Activated CD8-positive, alpha-beta memory T cell treated with anti-CD3 and anti-CD28 coated beads, Interleukin-2, amount 50 U/mL, for 1 hour (primary cell): Measurements from ENCODE around the gene EPHB3.
"Not testable (repeated sequence)": the region's sequence is repeated elsewhere in the genome, so short reads cannot be mapped to it uniquely, and the experiment has no call there.

Experiments used
- DNase-seq: peaks from one replicate; pipeline ENCODE4 v3.0.0-alpha.2; 2020; ENCODE audit errors: extremely low read depth

Gene EPHB3

GRCh38 chr3:184598574-184598927, 37.0 kb downstream of the EPHB3 start:
- no peak for DNase-seq

DNA sequence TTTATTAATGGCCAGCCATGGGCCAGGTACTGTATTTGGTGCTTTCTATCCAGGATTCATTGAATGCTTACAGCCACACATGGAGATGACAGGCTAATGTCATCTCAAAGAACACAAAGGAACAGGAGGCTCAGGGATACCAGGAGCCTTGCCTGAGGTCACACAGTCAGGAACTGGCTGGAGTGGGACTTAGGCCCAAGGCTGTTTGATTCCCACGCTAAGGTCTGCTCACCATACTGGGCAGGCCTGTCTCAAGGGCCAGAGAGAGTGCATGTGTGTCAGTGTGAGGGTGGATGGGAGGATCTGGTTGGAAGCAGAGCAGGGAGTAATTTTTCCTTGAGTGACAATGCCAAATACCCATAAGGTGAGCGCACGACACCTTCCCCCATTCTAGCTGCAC, 37.6 kb downstream of the EPHB3 start:
- no peak for DNase-seq

DNA sequence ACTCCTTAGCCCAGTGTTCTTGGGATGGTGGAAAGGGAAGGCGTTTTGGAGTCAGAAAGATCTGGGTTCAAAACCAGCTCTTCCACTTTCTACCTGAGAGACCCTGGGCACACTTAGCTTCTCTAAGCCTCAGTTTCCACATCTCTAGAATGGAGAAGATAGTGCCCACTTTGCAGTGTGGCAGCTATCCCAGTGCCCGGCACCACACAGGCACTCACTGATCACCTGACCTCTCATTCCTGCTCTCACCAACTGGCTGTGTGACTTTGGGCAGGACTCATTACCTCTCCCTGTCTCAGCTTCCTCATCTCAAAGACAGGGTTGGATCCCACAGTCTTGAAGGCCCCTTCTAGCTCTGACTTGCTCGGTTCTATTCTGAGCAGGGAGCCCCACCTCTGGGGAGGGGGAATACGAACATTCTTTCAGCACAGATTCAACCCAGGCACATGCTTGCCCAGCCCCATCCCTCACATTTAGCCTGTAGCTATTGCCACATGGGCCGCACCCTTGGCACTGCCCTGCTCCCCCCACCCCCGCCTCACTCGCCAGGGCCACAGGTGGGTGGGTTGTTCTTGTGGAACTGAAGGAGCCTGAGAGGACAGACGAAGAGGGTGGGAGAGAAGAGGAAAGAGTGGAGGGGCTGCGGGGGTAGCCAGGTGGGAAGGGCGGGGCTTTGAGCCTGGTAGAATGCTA, 39.2 kb downstream of the EPHB3 start:
- DNase-seq: no peak

GRCh38 chr3:184601576-184602371, 40.2 kb downstream of the EPHB3 start:
- no peak for DNase-seq

DNA sequence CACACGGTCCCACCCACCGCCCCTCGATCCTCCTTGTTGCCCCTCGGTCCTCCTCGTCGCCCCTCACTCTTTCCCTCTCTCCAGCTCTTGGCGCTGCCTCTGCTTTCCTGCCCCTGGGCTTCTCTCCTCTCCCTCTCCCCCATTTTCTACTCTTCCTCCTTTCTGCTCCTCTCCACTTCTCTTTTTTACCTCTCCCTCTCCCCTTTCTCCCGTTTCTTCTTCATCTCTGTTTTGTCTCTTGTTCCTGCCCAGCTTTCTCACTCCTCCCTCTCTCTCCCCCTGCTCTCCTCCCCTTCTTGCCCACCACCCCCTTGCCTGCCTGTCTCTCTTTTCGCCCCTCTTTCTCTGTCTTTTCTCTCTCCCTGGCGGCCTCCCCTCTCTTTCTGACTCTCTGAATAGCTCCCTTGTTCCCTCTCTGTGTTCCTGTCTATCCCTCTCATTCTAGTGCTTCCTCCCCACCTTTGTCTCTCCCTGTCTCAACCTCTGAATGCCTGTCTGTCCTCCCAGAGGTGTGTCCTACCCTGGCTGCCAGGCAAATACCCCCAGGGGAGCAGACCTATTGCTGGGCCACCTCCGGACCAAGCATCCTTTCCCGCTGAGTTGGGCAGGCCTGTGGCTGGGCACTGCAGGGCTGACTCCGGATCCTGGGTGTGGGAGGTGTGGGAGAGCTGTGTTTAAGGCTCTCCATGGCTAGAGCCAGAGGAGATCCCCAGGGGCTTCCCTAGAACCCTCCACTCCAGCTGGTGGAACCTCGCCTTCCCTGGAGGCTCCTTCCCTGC, 41.0 kb downstream of the EPHB3 start:
- DNase-seq: no peak

DNA sequence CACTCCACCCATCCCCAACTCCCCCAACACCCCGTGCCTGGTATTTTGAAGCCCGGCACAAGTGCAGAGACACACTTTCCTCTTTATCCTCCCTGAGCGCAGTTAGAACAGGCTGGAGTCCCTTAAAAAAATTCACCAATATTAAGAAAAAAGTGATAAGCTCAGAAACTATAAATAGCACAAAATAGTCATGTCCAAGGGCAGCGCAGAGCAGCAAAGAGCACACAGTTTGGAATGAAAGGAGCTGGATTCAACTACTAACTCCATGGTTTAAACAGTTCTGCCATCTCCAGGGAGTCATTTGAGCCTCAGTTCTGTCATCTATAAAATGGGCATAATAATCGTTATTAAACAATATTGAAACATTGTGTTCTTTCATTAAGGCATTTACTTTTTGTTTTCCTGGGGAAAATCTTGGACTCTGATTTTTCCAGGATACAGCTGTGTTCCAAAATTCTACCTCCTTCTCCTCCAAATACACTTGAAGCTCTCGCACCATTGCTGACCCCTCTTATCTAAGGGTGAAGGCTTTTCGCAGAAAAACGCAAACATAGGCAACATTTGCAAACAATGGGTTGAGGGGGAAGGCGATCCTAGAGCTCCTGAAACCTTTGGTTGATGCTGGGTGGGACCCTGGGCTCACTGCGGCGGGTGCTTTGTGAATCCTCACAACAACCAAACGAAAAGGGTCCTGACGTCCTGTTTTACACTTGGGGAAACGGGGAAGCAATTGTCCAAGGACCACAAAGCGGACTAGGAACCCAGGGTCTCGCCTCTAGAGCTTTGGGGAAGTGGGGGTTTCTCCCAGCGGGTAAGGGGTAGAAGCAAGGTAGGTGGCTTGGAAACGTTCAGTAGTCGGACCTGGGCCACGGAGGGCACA, 41.8 kb downstream of the EPHB3 start:
- no peak for DNase-seq

DNA sequence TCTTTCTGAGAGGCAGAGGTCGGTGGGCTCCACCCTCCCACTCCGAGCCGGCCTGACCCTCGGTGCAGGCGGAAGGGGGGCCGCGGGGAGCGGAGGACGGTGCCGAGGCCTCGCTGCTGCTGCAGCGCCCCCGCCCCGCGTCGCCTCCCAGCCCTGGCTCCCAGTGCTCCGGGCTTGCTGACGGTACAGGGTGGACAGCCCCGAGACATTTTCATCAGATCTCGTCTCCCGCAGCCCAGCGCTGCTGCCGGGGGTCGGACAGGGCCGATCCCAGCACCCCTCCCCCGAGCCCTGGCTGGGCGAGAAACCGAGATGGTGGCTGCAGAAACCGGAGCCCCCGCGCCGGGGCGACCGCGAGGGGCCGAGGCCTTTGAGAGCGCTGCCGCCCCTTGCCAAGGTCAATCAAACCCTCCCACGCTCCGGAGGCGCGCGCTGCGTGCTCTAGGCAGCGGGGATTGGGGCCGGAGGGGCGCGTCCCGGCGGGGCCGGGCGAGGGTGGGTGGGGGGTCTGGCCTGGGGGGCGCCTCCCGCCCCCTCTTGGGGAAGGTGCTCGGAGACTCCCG, 42.5 kb downstream of the EPHB3 start:
- DNase-seq: no peak

DNA sequence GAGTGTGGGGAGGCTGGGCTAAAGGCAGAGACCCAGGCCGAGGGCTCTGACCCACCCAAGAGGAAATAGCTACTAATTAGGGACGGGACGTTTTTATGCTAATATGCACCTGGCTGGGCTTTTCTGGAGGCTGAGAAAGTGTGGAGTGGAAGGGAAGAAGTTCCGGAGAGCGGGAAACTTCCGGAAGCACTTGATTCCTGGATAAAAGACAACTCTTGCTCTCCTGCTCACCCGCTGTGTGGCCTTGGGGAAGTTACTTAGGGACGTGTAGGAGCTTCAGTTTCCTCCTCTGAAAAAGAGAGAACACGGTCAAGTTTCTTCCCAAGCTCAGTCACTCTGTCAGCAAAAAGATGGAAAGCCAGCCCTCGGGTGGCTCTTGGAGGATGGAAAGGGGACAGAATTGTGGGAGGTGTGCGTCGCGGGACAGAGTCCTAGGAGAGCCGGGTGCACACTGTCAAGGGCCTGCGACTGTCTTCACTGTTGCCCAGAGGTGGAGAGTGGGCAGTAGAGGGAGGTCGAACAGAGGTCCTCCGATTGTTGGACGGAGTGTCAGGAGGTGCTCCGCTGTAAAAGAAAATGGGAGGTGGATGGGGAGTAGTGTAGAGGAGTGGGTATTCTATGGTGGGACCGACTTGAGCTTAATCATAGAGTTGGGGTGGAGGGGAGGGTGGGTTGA, 43.2 kb downstream of the EPHB3 start:
- DNase-seq: no peak

DNA sequence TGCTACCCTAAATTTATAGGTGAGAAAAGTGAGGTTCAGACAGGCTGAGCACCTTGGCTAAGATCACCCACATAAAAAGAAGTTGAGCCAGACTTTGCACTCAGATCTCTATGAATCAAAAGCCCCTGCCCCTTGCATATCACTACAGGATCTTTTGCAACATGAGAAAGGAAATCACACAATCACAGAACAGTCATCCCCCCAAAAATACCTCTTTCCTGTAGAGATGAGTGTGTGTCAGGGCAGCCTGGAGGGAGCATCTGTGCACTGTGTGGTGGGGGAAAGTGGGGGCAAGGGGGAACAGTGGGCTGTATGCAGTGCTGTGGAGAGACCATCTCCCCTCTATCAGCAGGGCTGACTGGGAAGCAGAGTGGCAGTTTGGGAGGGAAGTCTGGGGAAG, 46.6 kb downstream of the EPHB3 start:
- DNase-seq: no peak

DNA sequence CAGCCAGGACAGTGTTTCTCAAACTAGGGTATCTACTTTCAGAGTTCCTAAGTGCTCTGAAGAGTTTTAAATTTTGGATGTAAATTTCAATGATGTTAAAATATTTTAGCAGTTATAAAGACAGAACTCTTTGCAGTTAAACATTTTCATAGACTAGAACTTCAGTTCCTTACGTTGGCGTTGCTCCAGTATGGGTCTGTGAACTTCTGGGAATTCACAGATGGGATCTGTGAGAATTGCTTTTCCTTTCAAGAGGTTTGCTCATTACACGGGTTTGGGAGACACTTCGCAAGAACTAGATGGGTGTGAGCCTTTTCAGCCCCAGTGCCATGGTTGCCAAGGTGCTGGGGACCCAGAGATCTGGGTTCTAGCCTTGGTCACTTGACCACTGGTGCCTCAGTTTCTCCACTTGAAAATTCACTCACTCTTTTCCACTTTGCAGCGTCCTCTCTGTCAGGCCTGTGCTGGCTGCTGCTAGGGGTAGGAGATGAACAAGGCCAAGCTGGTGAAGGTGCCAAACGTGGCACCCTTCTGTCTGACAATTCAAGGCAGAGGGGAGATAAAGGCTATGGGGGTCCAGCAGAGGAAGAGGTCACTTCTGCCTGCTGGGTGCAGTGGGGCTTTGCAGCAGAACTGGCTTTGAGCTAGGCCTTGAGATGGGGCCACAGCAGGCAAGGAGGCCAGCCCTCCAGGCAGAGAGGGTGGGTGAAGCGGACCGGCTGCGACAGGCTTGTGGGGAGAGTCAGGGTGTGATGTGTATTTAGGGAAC, 48.1 kb downstream of the EPHB3 start:
- DNase-seq: no peak

DNA sequence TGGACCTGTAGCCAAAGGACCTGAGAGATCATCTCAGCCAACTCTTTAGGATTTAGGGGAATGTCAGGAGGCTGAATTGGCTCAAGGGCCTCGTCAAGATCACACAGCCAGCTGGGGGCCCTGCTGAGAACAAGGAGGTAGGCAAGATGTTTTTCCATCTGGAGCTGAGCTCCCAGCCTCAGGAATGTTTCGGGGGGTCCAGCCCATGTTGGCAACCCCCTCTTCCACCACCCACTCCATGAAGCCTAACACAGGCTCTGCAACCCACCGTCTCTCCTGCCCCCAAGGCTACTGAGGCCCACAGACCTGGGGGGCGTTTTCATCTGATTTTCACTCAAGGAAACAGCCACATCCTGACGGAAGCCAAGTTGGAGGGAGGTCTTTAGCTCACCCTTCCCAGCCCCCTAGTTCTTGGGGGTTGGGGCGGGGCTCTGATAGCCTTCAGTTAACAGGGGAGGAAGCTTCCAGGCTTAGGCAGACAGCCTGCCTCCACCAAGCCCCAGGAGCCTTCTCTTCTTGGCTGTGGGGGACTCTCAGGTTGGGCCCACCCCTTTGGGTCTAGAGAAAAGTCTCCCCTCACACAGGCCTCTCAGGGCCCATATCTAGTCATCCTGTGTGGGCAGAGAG, 48.8 kb downstream of the EPHB3 start:
- no peak for DNase-seq

DNA sequence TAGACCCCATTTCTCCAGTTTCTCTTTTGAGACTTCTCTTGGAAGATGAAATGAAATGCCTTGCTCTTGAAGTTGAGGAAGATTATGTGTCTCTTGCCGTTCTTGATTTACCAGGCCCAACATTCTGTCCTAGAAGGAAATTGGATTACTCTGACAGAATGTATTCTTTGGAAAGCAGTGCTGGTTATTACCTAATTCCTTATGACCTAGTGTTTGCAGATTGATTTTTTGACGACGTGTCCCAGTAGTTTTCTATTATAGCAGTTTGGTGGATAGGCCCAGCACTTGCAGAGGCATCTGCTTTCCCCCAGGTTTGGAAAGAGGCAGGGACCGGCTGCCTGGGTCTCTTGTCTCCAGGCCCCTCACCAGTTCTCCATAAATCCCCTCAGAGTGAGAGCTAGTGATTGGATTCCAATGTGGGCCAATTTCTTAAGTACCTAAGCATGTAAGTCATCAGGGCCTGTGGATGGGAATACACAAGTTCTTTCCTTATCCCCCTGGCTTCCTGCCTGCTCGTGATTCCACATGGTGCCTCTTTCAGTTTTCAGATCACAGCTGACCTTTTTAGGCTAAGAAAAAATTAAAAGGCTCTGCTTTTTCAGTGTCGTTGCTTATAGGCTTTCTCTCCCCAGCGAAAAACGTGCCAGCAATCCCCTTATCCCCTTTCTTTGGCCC, 50.2 kb downstream of the EPHB3 start:
- no peak for DNase-seq

- no peak for DNase-seq
Measured at GRCh38 chr3:184615396-184615795, 53.8 kb downstream of the EPHB3 start.

DNA sequence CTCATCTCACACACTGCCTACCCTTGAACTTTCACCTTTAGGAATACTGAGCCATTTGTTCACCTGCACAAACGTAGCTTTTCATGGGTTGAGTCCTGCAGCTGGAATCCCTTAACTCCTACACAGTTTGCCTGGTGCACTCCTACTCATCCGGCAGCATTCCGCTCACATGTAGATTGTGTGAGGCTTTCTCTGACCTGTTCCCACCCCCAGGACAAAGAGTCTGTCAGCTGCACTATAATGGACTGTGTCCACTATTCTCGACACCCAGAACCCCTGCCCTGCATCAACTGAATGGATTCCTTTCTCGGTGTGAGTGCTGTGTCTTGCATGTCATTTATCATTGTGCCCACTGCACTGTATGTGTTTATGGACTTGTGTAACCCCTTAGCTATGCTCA, 54.9 kb downstream of the EPHB3 start:
- no peak for DNase-seq

- DNase-seq: not testable (repeated sequence)
Measured at GRCh38 chr3:184617306-184617705, 55.7 kb downstream of the EPHB3 start.

GRCh38 chr3:184618811-184619210, 57.2 kb downstream of the EPHB3 start:
- no peak for DNase-seq

GRCh38 chr3:184619369-184619768, 57.8 kb downstream of the EPHB3 start:
- DNase-seq: no peak

DNA sequence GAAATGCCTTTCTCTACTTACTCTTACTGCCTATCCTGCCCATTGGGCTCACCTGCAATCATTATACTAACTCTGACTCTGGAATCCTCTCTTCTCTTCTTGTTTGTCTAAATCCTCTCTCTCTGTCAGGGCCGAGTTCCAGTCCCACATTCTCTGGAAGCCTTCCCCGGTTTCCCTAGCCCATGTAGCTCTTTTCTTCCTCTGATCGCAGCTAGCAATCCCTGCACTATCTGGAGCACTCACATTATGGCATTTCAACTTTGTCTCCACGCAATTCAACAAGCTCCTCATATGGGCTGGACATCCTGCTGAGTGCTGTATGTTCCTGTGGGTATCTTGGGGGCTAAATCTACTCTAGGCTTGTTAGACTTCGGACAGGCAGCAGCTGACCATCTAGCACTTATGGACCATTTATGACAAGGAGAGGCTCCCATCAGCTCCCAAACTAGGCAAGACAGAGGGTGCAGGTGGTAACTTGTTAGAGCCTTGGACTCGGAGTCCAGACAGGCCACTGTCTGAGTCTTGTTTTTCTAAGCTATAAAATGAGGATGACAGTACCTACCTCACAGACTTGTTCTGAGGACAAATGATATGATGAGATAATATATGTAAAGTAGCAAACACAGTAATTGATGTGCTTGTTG, 58.3 kb downstream of the EPHB3 start:
- DNase-seq: no peak
